Esophagus muscularis mucosa (tissue), 4 donors: Measurements from ENCODE around the gene ADAM22. TPM values are rescaled to one million over a fixed set of nuclear protein-coding genes. Genes with fewer than 3 reads are reported as not detected.

Source experiments
- DNase-seq: peaks from one replicate; pipeline ENCODE4 v3.0.0-alpha.2; 2017; ENCODE audit errors: extremely low spot score
- H3K27ac ChIP-seq, 4 donors: fragments of 200-600 bp; sonication (generic); replicated peaks in 1 of 4; 1 replicate in 3 of 4; 2 replicates in 1 of 4; pipeline ENCODE4 v1.5.1; 2016 to 2019; ENCODE audit warnings: mild to moderate bottlenecking in 1 of 4
- H3K27me3 ChIP-seq, 4 donors: fragments of 200-600 bp; sonication (generic); one replicate each; pipeline versions ENCODE4 v1.5.1 to v1.6.0; 2016 to 2019
- H3K36me3 ChIP-seq, 4 donors: fragments of 200-600 bp; sonication (generic); one replicate each; pipeline ENCODE4 v1.5.1; 2016 to 2019
- H3K4me1 ChIP-seq, 4 donors: fragments of 200-600 bp; sonication (generic); one replicate each; pipeline ENCODE4 v1.5.1; 2016 to 2019
- H3K4me3 ChIP-seq, 4 donors: fragments of 200-600 bp; sonication (generic); 1 replicate in 2 of 4; 2 replicates in 2 of 4; pipeline ENCODE4 v1.5.1; 2016 to 2019; ENCODE audit warnings: mild to moderate bottlenecking in 4 of 4, moderate library complexity in 1 of 4
- H3K9me3 ChIP-seq, 4 donors: fragments of 200-600 bp; sonication (generic); 1 replicate in 3 of 4; 2 replicates in 1 of 4; pipeline ENCODE4 v1.5.1; 2016 to 2019
- CTCF ChIP-seq, 3 experiments: fragments of 200-600 bp in 2 of 3; fragments of 450-650 bp in 1 of 3; sonication (generic) in 2 of 3; IDR thresholded peaks; one replicate each; pipeline ENCODE4 v1.5.1; 2017 to 2019; ENCODE audit warnings: antibody characterized with exemption in 3 of 3, mild to moderate bottlenecking in 2 of 3, moderate library complexity in 1 of 3
- EP300 ChIP-seq: sonication (generic); formaldehyde crosslinking; IDR thresholded peaks from one replicate; pipeline ENCODE4 v1.6.1; 2017; ENCODE audit warnings: antibody characterized with exemption
- POLR2A ChIP-seq: fragments of 450-650 bp; IDR thresholded peaks from one replicate; pipeline ENCODE4 v1.6.1; 2017; ENCODE audit warnings: antibody characterized with exemption, moderate library complexity, mild to moderate bottlenecking, low read depth
- POLR2AphosphoS5 ChIP-seq, 2 donors: sonication (generic); formaldehyde crosslinking; IDR thresholded peaks; one replicate each; pipeline ENCODE4 v1.6.1; 2017; ENCODE audit warnings: antibody characterized with exemption in 2 of 2
- WGBS: methylation state at CpG from one replicate; pipeline ENCODE4 v1.1.5; 2018; 5-methylcytosine and 5-hydroxymethylcytosine counted together
- intact Hi-C: fragments of 100-400 bp; cut with DNase I; formaldehyde crosslinking; loops from one replicate; pipeline ENCODE4 v1.15.1; 2023
- total RNA-seq, 4 donors: library from RNA; depleted of rRNA; stranded (reverse); fragments of >200 nt; gene quantifications; one replicate each; pipeline versions ENCODE4 v1.1.0 to v1.2.1, GENCODE V29; 2016

The ADAM22 gene
- total RNA-seq, 4 donors from 2014 or later = 1.0 to 3.3 (median 1.9) TPM

GRCh38 chr7:88212918-88213317 lies 278.9 kb downstream of the ADAM22 start:
- Histone ChIP-seq H3K27me3 (no peaks in the 10 kb centered on the region), H3K9me3 (no peaks in the 10 kb centered on the region), H3K27ac (no peak overlapping the region), H3K36me3 (peaks cover 25 to 90% (median 62%) of the 10 kb centered on the region in 4 donors), H3K4me1 (peaks cover 0 to 8% (median 4%) of the 10 kb centered on the region in 4 donors), H3K4me3 (no peak overlapping the region)
- intact Hi-C loops = no loop called here
- WGBS = 100% methylated on average over 1 of the region's 1 CpG
- no peak for DNase-seq
- TF ChIP-seq CTCF (IDR thresholded peaks at IDR 0.05) = no peak

- Histone ChIP-seq H3K36me3 (peaks cover 11 to 74% (median 47%) of the 10 kb centered on the region in 4 donors), H3K9me3 (no peaks in the 10 kb centered on the region), H3K4me1 (peaks cover 8 to 21% (median 18%) of the 10 kb centered on the region in 4 donors), H3K27ac (no peak overlapping the region), H3K4me3 (no peak overlapping the region), H3K27me3 (no peaks in the 10 kb centered on the region)
- intact Hi-C loops = no loop called here
- TF ChIP-seq POLR2AphosphoS5 (IDR thresholded peaks at IDR 0.05) (no peak), EP300 (no peak), CTCF (IDR thresholded peaks at IDR 0.05) (no peak), POLR2A (no peak)
- WGBS = 95% methylated on average over 2 of the region's 2 CpGs
- DNase-seq = no peak
These were observed 280.4 kb downstream of the ADAM22 start for GRCh38 chr7:88214456-88214855.

- H3K27me3 ChIP-seq = no peaks in the 10 kb centered on the region
- H3K9me3 ChIP-seq = no peaks in the 10 kb centered on the region
- peaks cover 8 to 21% (median 18%) of the 10 kb centered on the region in 4 donors for H3K4me1 ChIP-seq
- TF ChIP-seq POLR2A = no peak
- TF ChIP-seq CTCF (IDR thresholded peaks at IDR 0.05) = no peak
- no peak for TF ChIP-seq EP300
- TF ChIP-seq POLR2AphosphoS5 (IDR thresholded peaks at IDR 0.05) = no peak
- 74% methylated on average over 2 of the region's 2 CpGs for WGBS
- H3K27ac ChIP-seq = no peak overlapping the region
- no peak overlapping the region for H3K4me3 ChIP-seq
- DNase-seq = no peak
- H3K36me3 ChIP-seq = peaks cover 7 to 66% (median 40%) of the 10 kb centered on the region in 4 donors
- intact Hi-C loops = no loop called here
These were observed 281.2 kb downstream of the ADAM22 start for GRCh38 chr7:88215295-88215694.

GRCh38 chr7:88216276-88216675 lies 282.2 kb downstream of the ADAM22 start:
- TF ChIP-seq CTCF (IDR thresholded peaks at IDR 0.05) (no peak), POLR2A (no peak), EP300 (no peak), POLR2AphosphoS5 (IDR thresholded peaks at IDR 0.05) (no peak)
- Histone ChIP-seq H3K4me1 (peaks cover 8 to 30% (median 21%) of the 10 kb centered on the region in 4 donors), H3K4me3 (no peak overlapping the region), H3K36me3 (peaks cover 3 to 56% (median 36%) of the 10 kb centered on the region in 4 donors), H3K9me3 (no peaks in the 10 kb centered on the region), H3K27me3 (no peaks in the 10 kb centered on the region), H3K27ac (no peak overlapping the region)
- no peak for DNase-seq
- intact Hi-C loops = no loop called here
